Left colon (tissue), 2 donors: ENCODE results near the gene CEP170. TPM values are rescaled to one million over a fixed set of nuclear protein-coding genes. Genes with fewer than 3 reads are reported as not detected.

Experiments
- ATAC-seq: fragments of 200-7000 bp; cut with Tn5 transposase; one replicate; pipeline ENCODE4 v1.9.1; 2020; ENCODE audit warnings: mild to moderate bottlenecking, moderate library complexity
- DNase-seq, 2 donors: peaks; one replicate each; pipeline ENCODE4 v3.0.0-alpha.2; 2020
- intact Hi-C, 2 donors: fragments of 100-400 bp; cut with DNase I in 1 of 2; cut with micrococcal nuclease in 1 of 2; formaldehyde crosslinking; loops; one replicate each; pipeline versions ENCODE4 v1.11.2 to v1.14.0; 2022; cut with DNase I, micrococcal nuclease
- long read RNA-seq: library from polyadenylated mRNA; unstranded; transcript quantifications from one replicate; pipeline ENCODE4 v2.0.0, GENCODE V29; 2021
- total RNA-seq, 2 donors: library from RNA; stranded (reverse); fragmentation: NEBNext Ultra II Directional; extraction: Animal tissue kit (Norgen Biotek cat#: 25700); gene quantifications; one replicate each; pipeline ENCODE4 v1.2.1, GENCODE V29; 2021
- donor health status: DM: no; HTN: no; CAD: no.
- donor health status: DM: yes; HTN: yes; CAD: no.

CEP170 gene
- 10 to 100 TPM in 1 of 2 donors, 1 to 10 TPM in 1; 9.2 to 19.9 TPM for total RNA-seq
- long read RNA-seq, partial matches to known transcripts, result 2 of 2 reads
- long read RNA-seq, other reads (novel, unspliced or antisense), result 0 of 2 reads

DNA sequence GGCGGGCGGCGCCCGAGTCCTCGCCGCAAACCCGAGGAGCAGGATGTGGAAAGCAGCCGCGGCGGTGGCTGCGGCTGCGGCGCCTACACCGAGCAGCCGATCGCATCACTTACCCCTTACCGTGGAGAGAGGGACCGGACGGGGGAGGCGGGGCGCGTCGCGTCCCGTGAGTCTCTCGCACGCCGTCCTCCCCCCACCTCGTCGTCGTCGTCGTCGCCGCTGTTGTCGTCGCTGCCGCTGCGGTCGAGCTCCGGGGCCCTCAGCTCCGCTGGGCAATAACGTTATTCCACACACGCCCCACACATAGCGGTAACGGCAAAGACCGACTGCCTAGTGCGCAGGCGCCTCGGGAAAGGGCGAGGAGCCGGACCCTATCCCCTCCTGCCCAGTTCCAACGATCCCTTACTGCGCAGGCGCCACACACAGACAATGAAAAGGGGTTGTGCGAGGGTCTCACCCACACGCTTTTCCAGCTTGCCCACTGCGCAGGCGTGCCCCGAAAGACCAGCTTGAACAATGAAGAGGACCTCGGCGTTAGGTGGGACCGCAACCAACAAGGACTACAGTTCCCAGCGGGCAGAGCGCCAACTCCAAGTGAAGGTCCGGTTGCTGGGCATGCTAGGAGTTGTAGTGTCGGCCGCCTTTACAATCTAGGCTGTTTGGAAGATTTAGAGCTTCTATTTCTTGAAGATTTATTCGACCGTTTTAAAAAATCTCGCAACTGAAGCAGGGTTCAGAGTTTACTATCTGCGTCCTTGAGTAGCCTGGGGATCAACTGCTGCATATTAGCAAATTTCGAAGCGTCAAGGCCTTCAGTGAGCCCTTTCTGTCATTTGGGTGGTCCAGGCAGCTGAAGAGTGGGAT, at the start of gene CEP170:
TSS of gene CEP170 (minus strand) at position 355 of the 864 bp plus-strand sequence. CDS start 30,001 bp downstream, outside the sequence.
- intact Hi-C loops, result no loop called here
- peak; percentile 76 for ATAC-seq
- DNase-seq, result peak; percentile 92 to 94

DNA sequence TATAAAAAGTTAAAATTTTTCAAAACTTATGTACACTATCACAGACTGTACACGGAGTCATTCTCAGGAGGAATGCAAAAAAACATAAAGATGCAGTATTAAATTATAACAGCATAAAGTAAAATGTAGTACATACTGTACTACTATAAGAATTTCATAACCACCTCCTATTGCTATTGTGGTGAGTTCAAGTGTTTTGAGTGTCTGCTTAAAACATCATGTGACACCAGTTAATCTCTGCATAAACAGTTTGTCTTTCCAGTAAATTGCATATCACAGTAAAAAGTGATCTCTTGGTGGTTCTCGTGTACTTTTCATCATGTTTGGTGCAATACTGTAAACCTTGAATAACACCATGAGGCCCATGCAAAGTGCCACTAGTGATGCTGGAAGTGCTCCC, 46.0 kb upstream of the CEP170 start:
- ATAC-seq (no peak), DNase-seq (no peak)
- intact Hi-C loops, result no loop called here

DNA sequence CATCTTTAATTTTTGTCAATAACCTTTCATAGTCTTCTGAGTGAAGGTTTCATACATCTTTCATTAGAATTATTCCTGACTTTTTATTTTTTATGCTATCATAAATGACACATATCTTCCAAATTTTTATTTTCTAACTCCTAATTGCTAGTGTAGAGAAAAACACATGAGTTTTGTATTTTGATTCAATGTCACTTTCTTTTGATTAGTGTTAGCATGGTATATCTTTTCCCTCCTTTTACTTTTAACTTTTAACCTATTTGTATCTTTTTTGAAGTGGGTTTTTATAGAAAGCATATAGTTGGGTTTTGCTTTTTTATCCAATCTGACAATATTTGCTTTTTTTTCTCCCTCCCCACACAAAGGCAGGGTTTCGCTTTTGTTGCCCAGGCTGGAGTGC, 44.0 kb upstream of the CEP170 start:
- DNase-seq (no peak), ATAC-seq (no peak)
- intact Hi-C loops, result no loop called here

DNA sequence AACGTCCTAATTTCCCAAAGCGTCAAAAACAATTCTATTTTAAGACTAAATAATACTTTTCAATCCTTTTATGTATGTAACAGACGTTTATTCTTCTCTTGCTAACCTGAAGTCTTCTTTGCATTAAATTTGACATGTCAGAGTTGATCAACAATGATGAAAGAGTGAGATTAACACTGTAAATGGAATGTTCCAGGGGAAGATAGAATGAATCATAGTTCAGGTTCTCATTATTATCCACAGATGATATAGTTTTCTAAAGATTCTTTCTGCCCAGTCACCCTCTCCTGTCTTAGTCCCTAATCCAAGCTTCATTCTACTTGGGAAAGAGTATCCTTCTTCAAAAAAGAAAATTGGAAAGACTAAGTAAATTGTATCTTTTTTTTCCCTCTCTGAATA, 39.6 kb upstream of the CEP170 start:
- DNase-seq (no peak), ATAC-seq (no peak)
- intact Hi-C loops, result no loop called here

DNA sequence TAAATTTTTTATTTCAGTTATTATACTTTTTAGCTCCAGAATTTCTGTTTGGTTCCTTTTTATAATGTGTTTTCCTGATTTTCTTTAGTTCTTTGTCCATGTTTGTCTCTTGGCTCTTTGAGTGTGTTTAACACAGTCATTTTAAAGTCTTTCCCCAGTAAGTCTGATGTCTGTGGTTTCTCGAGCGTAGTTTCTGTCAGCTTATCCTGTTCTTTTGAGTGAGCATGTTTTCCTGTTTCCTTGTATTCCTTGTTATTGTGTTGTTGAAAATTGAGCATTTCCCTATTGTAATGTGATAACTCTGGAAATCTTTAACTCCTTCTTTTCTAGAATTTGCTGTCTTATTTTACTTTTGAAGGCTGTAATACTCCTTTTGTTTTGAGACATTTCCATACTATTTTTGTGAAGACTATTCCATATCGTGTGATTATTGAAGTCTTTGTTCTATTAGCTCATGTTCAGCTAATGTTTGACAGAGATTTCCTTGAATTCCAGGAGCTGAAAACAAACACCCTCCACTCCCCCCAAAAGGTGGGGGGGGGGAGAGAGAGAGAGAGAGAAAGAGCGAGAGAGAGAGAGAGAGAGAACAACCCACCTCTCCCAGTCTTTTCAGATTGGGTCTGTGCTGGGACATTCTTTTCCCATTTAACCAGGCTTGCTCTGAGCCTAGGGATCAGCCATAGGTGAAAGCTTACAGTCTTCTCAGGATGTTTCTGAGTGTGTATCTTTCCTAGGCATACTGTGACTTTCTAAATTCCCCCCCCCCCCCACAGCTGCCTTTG, 39.1 kb upstream of the CEP170 start:
- intact Hi-C loops, result no loop called here
- DNase-seq, result no peak
- ATAC-seq, result no peak

DNA sequence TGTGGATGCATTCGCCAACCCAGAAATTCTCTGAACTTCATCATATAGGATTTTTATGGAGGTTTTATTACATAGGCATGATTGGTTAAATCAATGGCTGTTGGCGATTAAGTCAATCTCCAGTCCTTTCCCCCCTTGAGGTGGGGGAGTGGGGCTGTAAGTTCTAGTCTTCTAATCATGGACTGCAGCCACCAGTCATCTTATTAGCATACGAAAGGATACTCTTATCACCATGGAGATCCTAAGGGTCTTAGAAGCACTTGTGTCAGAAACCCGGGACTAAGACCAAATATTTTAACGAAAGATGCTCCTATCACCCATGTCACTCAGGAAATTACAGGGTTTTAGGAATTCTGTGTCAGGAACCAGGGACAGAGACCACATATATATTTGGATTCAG, 37.0 kb upstream of the CEP170 start:
- intact Hi-C loops, result no loop called here
- DNase-seq (no peak), ATAC-seq (no peak)

DNA sequence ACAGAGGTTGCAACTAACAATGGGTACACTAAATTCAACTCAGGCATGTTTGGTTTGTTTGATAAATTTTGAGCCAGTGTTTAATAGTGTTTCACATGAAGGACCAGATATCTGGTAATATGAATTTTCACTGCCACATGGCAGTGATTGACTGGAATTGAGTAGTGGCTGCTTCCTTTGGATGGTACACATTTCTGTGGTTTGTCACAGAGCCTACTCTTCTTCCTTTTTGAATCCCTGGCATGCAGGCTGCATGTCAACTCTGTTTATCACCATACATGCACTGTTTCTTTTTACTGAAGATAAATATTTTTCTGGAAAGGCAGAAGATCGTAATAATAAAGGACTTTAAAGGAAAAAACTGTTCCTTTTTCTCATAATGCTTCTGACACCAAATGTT, 36.2 kb upstream of the CEP170 start:
- DNase-seq (no peak), ATAC-seq (no peak)
- intact Hi-C loops, result no loop called here

DNA sequence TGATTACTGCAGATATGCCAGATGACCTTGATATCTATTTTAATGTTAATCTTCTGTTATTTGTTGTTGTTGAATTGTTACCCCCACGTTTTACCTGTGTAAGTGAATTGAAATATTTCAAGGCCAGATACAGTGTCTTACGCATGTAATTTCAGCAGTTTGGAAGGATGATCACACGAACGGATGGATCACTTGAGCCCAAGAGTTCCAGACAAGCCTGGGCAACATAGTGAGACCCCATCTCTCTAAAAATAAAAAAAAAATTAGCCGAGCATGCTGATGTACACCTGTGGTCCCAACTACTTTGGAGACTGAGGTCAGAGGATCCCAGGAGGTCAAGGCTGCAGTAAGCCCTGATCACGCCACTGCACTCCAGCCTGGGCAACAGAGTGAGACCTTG, 33.0 kb upstream of the CEP170 start:
- ATAC-seq, result no peak
- no peak for DNase-seq
- intact Hi-C loops, result no loop called here

DNA sequence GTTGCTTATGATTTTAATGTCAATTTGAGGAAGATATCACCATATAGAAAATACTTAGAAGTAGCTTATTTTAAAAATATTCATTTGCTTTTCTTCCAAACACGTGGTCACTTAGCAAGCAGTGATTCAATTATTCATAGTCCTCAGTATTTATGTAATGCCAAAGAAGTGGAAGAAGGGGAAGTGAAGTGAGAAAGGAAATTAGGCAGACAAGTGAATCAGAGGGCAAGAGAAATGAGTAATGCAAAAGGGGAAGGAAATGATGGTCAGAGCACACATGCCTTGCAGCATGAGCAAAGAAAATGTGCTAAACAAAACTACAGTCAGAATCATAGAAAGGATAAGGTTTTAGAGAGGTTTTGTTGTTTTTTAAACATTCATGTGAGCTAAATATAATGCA, 32.6 kb upstream of the CEP170 start:
- intact Hi-C loops, result no loop called here
- ATAC-seq (no peak), DNase-seq (no peak)

DNA sequence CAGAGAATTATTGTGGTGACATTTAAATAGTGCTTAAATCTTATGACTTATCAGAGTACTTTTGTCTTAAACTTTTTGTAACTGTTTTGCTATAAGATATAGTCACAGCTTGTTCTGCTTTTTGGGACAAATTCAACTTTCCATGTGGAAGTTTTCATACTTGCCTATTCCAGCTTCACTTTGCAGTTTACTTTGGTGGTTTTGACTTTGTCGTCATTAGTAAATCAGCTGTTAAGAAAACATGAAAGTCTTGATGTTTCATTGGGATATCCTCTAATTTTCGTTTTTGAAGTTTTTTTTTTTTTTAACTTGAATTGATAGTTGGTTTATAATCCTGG, 32.0 kb upstream of the CEP170 start:
- DNase-seq, result no peak
- intact Hi-C loops, result no loop called here
- ATAC-seq, result no peak

DNA sequence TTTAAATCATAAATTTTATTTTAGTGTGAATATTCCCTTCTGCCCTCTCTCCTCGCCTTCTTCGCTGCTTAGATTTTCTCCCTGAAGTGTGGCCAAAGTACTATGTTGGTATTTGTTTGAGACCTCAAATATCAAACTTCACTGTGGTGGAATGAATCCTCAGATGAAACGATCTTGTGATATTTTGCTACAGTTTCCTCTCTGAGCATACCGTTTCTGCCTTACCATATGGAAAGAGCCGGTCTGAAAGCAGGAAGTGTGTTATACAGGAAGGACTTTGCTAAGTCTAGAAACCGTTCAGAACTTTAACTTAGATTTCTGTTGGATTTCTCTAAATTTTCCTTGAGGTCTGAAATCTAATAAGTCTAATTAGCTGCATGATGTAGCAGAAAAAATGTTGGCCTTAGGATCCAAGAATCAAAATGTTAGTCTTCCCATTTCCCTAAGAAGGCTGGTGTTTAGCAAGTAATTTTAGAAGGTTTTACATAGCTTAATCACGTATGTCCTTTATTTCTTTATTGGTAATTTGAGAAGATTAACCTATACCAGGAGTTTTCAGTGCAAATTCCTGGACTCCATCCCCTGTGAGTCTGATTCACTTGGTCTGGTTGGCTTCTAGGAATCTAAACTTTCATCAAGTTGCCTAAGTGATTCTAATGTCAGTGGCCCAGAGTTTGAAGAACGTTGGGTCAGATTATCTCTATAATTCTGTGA, 31.5 kb upstream of the CEP170 start:
- DNase-seq, result no peak

DNA sequence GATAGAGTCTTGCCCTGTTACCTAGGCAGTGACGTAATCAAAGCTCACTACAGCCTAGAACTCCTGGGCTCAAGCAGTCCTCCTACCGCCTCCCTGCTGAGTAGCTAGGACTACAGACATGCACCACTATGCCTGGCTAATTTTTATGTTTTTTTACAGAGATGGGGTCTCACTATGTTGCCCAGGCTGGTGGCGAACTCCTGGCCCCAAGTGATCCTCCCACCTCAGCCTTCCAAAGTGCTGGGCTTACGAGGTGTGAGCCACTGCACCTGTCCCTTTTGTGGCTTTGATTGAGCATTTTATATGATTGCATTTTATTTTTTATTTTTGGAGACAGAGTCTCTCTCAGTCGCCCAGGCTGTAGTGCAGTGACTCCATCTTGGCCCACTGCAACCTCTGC, 26.6 kb upstream of the CEP170 start:
- ATAC-seq (no peak), DNase-seq (no peak)
- intact Hi-C loops, result no loop called here

More for the DNA sequence above, 31.5 kb upstream of the CEP170 start:
- intact Hi-C loops, result no loop called here
- ATAC-seq, result no peak

DNA sequence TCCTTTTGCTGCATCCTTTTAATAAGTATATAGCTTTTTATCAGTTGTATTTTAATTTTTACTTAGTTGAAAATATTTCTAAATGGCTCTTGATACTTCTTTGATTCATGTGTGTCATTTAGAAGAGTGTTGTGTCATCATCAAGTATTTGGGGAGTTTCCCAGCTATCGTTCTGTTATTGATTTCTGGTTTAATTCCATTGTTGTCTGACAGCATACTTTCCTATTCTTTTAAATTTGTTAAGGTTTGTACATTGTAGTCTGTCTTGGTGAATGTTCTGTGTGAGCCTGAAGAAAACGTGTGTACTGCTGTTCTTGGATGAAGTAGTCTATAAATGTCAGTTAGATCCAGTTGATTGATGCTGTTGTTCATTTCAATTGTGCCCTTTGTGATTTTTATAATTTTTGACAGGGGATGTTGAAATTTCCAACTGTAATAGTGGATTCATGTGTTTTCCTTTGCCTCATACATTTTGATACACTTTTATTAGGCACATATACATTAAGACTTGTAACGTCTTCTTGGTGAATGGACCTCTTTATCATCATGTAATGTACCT, 25.6 kb upstream of the CEP170 start:
- intact Hi-C loops, result no loop called here
- ATAC-seq, result no peak

DNA sequence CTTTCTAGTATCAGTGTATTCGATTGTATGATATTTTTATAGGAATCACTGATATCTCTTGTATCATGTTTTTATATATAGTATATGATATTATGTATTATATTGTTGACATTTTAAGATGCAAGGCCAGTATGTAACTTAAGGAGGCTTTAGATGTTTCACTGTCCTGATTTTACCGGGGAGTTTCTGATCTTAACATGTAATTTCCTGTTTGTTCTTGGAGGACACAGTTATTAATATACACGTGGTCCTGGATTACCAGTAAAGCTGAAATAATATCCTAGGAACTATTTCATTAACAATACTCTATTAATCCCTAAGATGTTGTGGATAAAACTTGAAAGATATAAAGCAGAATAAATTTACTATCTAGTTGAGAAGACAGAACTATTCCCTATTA, 20.2 kb upstream of the CEP170 start:
- intact Hi-C loops, result no loop called here
- no peak for DNase-seq
- ATAC-seq, result no peak

More for the DNA sequence above, 25.6 kb upstream of the CEP170 start:
- no peak for DNase-seq

DNA sequence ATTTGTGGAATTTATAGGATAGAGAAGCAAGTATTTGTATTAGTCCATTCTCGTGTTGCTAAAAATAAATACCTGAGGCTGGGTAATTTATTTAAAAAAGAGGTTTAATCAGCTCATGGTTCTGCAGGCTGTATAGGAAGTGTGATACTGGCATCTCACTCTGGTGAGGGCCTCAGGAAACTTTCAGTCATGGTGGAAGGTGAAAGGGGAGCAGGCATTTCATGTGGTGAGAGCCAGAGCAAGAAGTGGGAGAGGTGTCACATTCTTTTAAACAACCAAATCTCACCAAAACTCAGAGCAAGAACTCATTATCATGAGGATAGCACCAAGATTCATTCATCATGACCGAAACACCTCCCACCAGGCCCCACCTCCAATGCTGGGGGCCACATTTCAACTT, 18.9 kb upstream of the CEP170 start:
- intact Hi-C loops, result no loop called here
- DNase-seq, result no peak
- ATAC-seq, result no peak

DNA sequence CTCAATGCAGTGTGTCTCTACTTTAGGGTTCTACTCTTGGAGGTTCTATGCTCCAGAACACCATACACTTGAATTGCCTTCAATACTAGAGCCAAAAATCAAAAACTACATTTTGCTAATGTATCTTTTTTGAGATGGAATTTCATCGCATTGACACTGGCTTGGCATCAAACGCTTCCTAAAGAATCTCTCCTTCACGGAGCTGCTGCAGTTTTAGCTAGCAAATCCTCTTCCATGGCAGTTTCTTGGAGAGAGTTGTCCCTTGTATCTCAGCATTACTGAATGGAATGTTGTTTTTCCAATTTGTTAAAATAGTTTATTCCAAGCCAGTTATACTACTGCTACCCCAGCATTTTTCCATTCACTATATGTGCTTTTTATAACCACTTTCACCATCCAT, 18.4 kb upstream of the CEP170 start:
- DNase-seq (no peak), ATAC-seq (no peak)
- intact Hi-C loops, result no loop called here

DNA sequence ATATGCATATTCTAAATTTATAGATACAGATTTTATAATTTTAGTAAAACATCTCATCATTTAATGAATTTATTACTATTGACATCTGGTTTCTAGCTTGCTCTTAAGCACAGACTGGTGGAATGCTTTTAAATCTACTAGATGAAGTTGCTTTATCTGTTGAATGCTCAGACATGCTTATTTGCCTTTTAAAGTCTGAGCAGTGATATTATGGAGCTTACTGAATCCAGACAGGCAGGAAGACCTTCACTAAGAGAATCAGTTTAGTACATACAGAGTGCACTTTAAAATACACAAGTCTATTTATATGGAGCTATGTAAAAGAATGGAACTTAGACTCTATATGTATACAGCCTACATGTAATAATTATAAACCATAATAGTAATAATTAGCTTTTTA, 17.3 kb upstream of the CEP170 start:
- no peak for DNase-seq
- intact Hi-C loops, result no loop called here
- ATAC-seq, result no peak

DNA sequence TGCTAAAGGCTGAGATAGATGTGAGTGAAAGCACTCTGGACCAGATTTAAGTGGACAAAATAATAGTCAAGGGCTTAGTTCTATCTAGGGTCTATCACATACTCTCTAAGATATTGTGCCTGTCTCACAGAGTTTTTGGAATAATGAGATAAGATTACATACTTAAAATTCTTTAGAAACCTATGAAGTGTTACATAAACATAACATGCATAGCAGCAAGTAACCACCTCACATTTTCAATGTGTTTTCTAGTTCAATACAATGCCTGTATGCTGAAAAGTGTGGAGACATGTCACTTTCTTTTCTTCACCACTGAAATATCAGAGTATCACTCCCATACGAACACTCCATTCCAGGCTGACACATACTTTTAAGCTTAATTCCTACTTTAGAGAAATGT, 16.9 kb upstream of the CEP170 start:
- intact Hi-C loops, result no loop called here
- ATAC-seq, result no peak
- no peak for DNase-seq

DNA sequence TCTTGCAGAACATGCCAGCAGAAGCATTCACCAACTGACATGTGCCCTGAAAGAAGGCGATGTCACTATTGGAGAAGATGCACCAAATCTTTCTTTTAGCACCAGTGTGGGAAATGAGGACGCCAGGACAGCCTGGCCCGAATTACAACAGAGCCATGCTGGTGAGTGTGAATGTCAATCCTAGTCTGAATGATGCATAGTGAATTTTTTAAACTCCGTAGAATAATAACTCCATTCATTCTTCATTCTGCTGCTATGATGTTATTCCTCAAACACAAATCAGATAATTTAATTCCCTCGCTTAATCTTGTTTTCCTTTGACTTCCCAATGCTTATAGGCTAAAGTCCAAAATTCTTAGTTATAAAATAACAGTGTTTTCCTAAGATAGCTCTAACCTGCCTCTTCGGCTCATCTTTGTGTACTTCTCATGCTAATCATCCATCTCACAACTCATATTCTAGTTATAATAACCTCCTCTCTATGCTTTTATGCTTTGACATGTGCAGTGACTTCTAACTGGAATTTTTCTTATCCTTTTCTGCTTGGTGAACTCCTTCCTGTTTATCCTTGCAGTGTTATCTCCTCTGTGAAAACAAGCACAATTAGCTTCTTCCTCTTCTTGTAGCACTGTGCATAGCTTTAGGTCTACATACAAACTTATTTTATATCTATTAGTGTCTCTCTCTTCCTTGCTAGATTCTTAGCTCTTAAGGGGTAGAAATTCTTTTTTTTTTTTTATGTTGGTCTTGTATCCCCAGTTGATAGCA, 15.2 kb upstream of the CEP170 start:
- intact Hi-C loops, result no loop called here
- DNase-seq (no peak), ATAC-seq (no peak)
